Embryonic facial prominence (tissue), 1 donor: Measurements from ENCODE around the gene LAMA3.

ENCODE experiments used
- DNase-seq: peaks from one replicate; pipeline ENCODE4 v3.0.0-alpha.2; 2016; ENCODE audit errors: extremely low spot score

Gene LAMA3

DNA sequence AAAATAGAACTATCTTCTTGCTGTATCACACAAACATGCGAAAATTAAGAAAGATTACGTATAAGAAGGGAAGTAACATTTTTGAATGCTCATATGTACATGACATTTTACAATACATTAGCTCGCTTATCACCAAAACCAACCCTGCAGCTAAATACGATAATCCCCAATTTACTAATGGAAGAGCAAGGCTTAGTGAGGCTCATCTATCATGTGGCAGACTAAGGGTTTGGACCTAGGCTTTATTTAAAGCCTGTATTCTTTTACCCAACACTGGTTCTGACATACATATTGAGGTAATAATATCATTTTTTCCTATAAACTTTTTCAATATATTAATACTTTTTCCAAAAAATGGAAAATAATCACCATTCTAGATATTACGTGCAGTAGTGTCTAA lies 208.5 kb downstream of the LAMA3 start:
- no peak for DNase-seq

DNA sequence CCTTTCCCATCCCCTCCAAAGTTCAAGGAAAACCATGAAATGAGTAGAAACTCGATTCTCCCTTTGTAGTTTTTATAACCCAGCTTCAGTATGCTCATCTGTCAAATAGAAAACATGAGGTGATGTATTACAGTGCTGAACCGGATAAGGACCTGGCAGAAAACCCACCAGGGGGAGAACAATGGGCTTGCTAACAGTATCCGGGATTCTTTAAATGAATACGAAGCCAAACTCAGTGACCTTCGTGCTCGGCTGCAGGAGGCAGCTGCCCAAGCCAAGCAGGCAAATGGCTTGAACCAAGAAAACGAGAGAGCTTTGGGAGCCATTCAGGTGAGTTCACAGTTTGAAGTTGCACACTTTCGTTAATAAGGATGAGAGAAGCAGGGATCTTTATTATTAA lies 211.7 kb downstream of the LAMA3 start:
- DNase-seq = no peak

DNA sequence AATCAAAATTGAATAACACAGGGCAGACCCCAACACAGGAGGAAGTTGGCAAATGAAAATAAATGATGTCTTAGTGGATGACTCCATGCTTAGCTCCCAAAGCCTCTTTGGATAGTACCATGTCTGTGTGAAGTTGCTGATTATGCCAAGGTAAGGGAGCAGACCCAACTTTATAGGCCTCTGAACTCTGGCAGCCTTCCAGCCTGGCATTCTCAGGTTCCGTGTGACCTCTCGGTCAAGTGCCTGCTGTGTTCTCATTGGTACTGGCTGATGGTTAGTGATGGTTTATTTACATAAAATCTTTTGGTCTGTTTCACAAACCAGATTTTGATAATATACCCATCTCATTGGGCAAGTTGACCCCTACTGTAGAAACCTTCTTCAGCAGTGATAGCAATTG lies 213.1 kb downstream of the LAMA3 start:
- no peak for DNase-seq

- no peak for DNase-seq
Measured at GRCh38 chr18:23903971-23904370, 214.7 kb downstream of the LAMA3 start.

- no peak for DNase-seq
Measured at GRCh38 chr18:23906658-23907057, 217.4 kb downstream of the LAMA3 start.

GRCh38 chr18:23908827-23909226 lies 219.6 kb downstream of the LAMA3 start:
- no peak for DNase-seq

DNA sequence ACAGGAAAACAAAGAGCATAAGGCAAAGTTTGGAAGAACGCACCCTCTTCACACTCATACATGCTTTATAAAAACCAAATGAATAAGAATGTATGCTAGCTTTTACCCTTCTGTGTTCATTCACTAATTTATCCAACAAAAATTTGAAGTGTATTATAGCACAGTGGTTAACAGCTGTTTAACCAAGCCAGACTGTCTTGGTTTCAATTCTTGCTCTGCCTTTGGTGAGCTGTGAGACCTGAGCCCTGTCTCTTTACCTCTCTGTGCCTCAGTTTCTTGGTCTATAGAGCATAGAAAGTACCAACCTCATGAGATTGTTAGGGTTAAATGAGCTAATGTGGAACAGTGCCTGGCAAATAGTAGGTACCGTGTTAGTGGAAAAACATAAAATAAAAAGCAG lies 220.8 kb downstream of the LAMA3 start:
- no peak for DNase-seq

GRCh38 chr18:23912356-23912755 lies 223.1 kb downstream of the LAMA3 start:
- DNase-seq = no peak

DNA sequence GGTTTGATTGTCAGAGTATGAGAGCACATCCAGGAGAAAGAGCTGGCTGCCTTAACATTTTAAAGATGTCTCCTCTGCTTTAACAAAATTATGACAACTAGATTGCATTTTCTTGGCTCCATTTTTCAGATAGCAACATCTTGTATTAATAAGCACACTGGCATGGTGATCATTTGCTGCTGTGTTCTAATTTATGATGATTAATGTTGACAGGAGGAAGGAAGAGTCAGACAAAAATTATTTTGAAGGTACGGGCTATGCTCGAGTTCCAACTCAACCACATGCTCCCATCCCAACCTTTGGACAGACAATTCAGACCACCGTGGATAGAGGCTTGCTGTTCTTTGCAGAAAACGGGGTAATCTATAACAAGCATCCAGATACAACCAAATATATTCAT lies 227.1 kb downstream of the LAMA3 start:
- DNase-seq = no peak

DNA sequence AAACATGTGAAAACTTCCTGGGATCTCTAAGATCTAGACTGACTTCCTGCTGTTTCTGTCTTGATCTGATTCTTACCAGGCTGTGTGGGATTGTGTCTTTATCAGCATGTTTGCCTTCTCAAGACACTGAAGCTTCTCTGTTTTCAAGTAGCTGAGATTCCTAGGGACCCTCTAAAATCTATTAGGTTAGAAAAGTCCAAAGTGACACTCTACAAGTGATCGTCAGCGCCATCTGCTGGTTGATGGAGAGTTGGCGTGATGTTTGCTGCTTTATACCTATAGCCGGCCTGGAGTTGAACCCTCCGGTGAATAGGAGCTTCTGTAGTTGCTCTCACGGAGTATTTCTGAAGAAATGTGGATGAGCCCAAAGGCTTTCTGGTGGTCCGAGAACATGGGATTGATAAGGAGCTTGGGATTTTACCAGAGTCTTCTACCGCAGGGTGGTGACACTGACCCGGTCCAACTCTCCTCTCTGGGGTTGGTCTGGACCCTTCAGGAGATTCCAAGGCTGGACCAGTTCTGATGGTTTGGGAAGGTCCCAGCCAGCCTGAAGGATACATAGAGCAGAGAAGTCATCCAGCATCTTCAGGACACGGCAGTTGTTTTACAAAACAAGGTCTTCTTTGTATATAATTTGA lies 229.3 kb downstream of the LAMA3 start:
- peak; percentile 31 for DNase-seq

- no peak for DNase-seq
Measured at GRCh38 chr18:23920054-23920453, 230.8 kb downstream of the LAMA3 start.

- DNase-seq = no peak
Measured at GRCh38 chr18:23921716-23922285, 232.5 kb downstream of the LAMA3 start.

DNA sequence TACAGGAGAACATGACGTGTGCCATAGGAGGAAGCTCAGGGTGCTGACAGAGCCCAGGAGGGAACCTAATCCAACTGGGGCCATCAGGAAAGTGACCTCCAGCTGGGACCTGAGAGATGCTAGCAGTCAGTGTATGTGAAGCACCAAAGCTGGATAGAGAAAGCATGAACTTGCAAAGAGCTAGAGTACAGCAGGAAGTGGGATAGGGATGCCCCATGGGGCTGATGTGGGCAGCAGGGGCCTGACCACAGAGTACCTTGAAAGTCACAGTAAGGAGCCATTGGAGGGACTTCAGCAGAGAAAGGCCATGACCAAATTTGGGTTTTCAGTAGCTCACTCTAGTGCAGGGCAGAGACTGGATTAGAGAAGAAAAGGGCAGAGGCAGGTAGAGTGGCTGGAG lies 233.7 kb downstream of the LAMA3 start:
- no peak for DNase-seq

DNA sequence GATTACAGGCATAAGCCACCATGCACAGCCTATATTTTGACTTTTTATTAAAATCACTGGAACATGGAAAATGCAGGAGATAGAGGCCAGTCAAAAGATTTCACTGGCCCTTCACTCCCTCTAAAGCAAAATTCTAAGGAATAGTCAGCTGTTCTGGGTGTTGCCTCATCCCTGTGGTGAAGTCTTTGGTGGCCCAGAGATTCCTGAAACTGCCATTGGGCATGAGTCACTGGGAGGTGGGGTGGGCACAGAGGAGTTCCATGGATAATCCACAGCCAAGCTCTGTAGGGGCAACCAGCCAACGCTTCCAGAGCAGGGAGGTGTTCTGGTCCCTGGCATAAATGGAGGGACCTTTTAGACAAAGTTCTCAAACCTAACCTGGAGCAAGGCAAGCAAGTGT lies 235.6 kb downstream of the LAMA3 start:
- no peak for DNase-seq

GRCh38 chr18:23926571-23926970 lies 237.3 kb downstream of the LAMA3 start:
- DNase-seq = no peak

DNA sequence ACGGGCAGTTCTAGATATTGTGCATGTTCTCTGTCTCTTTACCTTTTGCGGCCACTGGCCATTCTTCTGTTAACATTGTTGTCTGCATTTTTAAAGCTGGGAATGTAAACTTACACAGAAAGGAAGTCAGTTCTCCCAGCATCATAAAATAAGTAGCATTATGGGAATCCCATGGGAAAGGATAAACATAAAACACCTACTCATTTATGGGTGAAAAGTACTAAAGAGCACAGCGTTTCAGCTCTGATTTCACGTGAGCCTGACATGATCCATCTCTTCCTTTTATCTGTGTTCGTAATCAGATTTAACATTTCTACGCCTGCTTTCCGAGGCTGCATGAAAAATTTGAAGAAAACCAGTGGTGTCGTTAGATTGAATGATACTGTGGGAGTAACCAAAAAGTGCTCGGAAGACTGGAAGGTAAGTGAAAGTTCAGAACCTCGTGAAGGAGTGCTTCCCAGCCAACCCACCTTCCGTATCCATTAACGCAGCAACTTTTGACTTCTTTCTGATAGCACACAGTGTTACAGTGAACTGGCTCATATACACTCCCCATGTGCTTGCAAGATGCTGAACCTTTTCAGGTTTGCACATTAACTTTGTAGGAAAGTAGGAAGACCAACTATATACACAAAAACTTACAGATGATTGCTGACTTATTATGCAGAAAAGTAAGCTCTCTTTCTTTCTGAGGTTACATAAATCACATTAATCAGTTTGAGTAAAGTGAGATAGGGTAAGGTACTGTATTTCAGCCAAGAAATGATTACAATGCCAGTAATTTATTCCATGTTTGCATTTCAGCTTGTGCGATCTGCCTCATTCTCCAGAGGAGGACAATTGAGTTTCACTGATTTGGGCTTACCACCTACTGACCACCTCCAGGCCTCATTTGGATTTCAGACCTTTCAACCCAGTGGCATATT lies 238.8 kb downstream of the LAMA3 start:
- no peak for DNase-seq

DNA sequence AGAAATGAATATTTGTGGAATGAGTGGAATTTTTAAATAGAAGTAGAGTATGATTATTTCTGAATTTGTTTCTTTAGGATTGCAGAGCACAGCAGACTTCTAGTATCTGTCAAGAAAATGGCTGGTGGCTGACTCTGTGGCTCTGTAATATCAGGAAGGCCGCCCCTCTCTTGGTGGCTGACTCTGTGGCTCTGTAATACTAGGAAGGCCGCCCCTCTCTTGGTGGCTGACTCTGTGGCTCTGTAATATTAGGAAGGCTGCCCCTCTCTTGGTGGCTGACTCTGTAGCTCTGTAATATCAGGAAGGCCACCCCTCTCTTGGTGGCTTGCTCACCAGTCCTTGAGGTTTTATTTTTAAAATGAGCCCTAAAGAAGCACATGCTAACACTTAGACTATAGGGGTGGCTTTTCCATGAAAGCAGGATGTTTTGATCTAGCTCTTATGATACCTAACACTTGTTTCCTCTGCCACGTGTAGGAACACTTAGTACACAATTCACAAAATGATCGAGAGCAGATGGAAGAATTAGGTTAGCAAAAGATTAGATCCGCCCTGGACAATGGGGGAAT lies 240.2 kb downstream of the LAMA3 start:
- no peak for DNase-seq

- no peak for DNase-seq
Measured at GRCh38 chr18:23930002-23930401, 240.7 kb downstream of the LAMA3 start.

GRCh38 chr18:23932385-23933067 lies 243.3 kb downstream of the LAMA3 start:
- no peak for DNase-seq

- no peak for DNase-seq
Measured at GRCh38 chr18:23933407-23933806, 244.2 kb downstream of the LAMA3 start.

- no peak for DNase-seq
Measured at GRCh38 chr18:23934252-23934651, 245.0 kb downstream of the LAMA3 start.

- no peak for DNase-seq
Measured at GRCh38 chr18:23934863-23935262, 245.6 kb downstream of the LAMA3 start.
